Body of pancreas (tissue), 4 donors: ENCODE measurements around the gene SNAPC4.

Experiments
- POLR2A ChIP-seq, 3 donors: fragments of 450-650 bp; IDR thresholded peaks; one replicate each; pipeline ENCODE4 v1.6.1; 2016; ENCODE audit warnings: antibody characterized with exemption in 3 of 3, mild to moderate bottlenecking in 2 of 3
- TF ChIP-seq, protein P1 (sequence below), 7 experiments: fragments of 450-650 bp in 4 of 7; fragments of 200-600 bp in 3 of 7; sonication (generic) in 3 of 7; IDR thresholded peaks; one replicate each; pipeline ENCODE4 v1.5.1; 2016 to 2019; ENCODE audit warnings: antibody characterized with exemption in 7 of 7

GRCh38 chr9:136430588-136431234 is 30.7 kb upstream of the SNAPC4 start:
- TF ChIP-seq POLR2A (IDR thresholded peaks at IDR 0.05) = no peak
- TF ChIP-seq, protein P1, sequence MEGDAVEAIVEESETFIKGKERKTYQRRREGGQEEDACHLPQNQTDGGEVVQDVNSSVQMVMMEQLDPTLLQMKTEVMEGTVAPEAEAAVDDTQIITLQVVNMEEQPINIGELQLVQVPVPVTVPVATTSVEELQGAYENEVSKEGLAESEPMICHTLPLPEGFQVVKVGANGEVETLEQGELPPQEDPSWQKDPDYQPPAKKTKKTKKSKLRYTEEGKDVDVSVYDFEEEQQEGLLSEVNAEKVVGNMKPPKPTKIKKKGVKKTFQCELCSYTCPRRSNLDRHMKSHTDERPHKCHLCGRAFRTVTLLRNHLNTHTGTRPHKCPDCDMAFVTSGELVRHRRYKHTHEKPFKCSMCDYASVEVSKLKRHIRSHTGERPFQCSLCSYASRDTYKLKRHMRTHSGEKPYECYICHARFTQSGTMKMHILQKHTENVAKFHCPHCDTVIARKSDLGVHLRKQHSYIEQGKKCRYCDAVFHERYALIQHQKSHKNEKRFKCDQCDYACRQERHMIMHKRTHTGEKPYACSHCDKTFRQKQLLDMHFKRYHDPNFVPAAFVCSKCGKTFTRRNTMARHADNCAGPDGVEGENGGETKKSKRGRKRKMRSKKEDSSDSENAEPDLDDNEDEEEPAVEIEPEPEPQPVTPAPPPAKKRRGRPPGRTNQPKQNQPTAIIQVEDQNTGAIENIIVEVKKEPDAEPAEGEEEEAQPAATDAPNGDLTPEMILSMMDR (IDR thresholded peaks at IDR 0.05) = no peak
